ENCODE measurements around the gene SAE1. TPM values are rescaled to one million over a fixed set of nuclear protein-coding genes. Genes with fewer than 3 reads are reported as not detected.

The SAE1 gene
- polyA plus RNA-seq, 3 donors, result 28.3 to 54.2 (median 46.5) TPM

GRCh38 chr19:47257411-47258169, 127.0 kb downstream of the SAE1 start:
- H3K4me3 Mint-ChIP-seq, result peak overlapping the region; percentile 84 to 93
- WGBS (ENCODE audit: insufficient coverage), result 14% methylated on average over 25 of the region's 29 CpGs

GRCh38 chr19:47258434-47258833, 127.8 kb downstream of the SAE1 start:
- Histone ChIP-seq H4K20me1 (ENCODE audit: insufficient read depth, low read length) (peaks cover 40% of the 10 kb centered on the region), H3K9ac (ENCODE audit: insufficient read depth, low read length, poor library complexity, severe bottlenecking) (no peak overlapping the region), H3K36me3 (replicated peaks in 1 of 2; ENCODE audit: control insufficient read depth in 1 of 2, insufficient read depth in 2 of 2, low read length in 2 of 2) (peaks cover 41 to 49% of the 10 kb centered on the region in 2 donors), H3K79me2 (ENCODE audit: insufficient read depth, low read length) (peaks cover 18% of the 10 kb centered on the region), H3K4me1 (ENCODE audit: control insufficient read depth in 1 of 2, insufficient read depth in 2 of 2, low read length in 2 of 2) (peaks cover 15 to 19% of the 10 kb centered on the region in 2 donors), H3K27me3 (ENCODE audit: control insufficient read depth in 2 of 2, insufficient read depth in 2 of 2, low read length in 2 of 2) (no peaks in the 10 kb centered on the region), H3K9me3 (replicated peaks in 1 of 2; ENCODE audit: control insufficient read depth in 1 of 2, insufficient read depth in 1 of 2, low read length in 2 of 2) (no peaks in the 10 kb centered on the region), H3K27ac (ENCODE audit: low read depth in 1 of 2, low read length in 2 of 2) (no peak overlapping the region), H2AFZ (ENCODE audit: insufficient read depth, low read depth, low read length, poor library complexity, severe bottlenecking) (no peak overlapping the region), H3K4me3 (replicated peaks in 1 of 3; ENCODE audit: low read depth in 2 of 3, low read length in 3 of 3) (no peak overlapping the region), H3K4me2 (replicated peaks; ENCODE audit: extremely low read depth, low read length, poor library complexity, severe bottlenecking) (no peak overlapping the region)
- Mint-ChIP-seq H3K9me3 (peaks cover 0 to 2% (median 0%) of the 10 kb centered on the region in 7 donors), H3K4me3 (peak overlapping the region in 1 of 2 donors; percentile 93), H3K36me3 (peaks cover 43 to 51% of the 10 kb centered on the region in 2 donors), H3K4me1 (peaks cover 21% of the 10 kb centered on the region), H3K27me3 (ENCODE audit: low read depth in 3 of 3) (peaks cover 0 to 3% (median 0%) of the 10 kb centered on the region in 3 donors), H3K27ac (peak overlapping the region in 3 of 7 donors; percentile 38 to 99 (median 71))
- 95% methylated on average over 6 of the region's 9 CpGs for WGBS (ENCODE audit: insufficient coverage)
- intact Hi-C loops (cut with micrococcal nuclease), result no loop called here
- no peak for DNase-seq
- no peak for TF ChIP-seq CTCF (IDR thresholded peaks at IDR 0.05)

More at GRCh38 chr19:47257411-47258169, 127.0 kb downstream of the SAE1 start:
- Histone ChIP-seq H3K9ac (ENCODE audit: insufficient read depth, low read length, poor library complexity, severe bottlenecking) (peak overlapping the region; percentile 51), H3K27me3 (ENCODE audit: control insufficient read depth in 2 of 2, insufficient read depth in 2 of 2, low read length in 2 of 2) (no peaks in the 10 kb centered on the region), H3K79me2 (ENCODE audit: insufficient read depth, low read length) (peaks cover 18% of the 10 kb centered on the region), H3K36me3 (replicated peaks in 1 of 2; ENCODE audit: control insufficient read depth in 1 of 2, insufficient read depth in 2 of 2, low read length in 2 of 2) (peaks cover 35 to 42% of the 10 kb centered on the region in 2 donors), H3K4me1 (ENCODE audit: control insufficient read depth in 1 of 2, insufficient read depth in 2 of 2, low read length in 2 of 2) (peaks cover 15 to 19% of the 10 kb centered on the region in 2 donors), H3K4me2 (replicated peaks; ENCODE audit: extremely low read depth, low read length, poor library complexity, severe bottlenecking) (peak overlapping the region; percentile 91), H4K20me1 (ENCODE audit: insufficient read depth, low read length) (peaks cover 38% of the 10 kb centered on the region), H3K27ac (ENCODE audit: low read depth in 1 of 2, low read length in 2 of 2) (peak overlapping the region; percentile 72 to 83), H2AFZ (ENCODE audit: insufficient read depth, low read depth, low read length, poor library complexity, severe bottlenecking) (peak overlapping the region; percentile 50), H3K9me3 (replicated peaks in 1 of 2; ENCODE audit: control insufficient read depth in 1 of 2, insufficient read depth in 1 of 2, low read length in 2 of 2) (no peaks in the 10 kb centered on the region), H3K4me3 (replicated peaks in 1 of 3; ENCODE audit: low read depth in 2 of 3, low read length in 3 of 3) (peak overlapping the region; percentile 43 to 80 (median 58))
- DNase-seq, result no peak
- TF ChIP-seq CTCF (IDR thresholded peaks at IDR 0.05), result no peak
- Mint-ChIP-seq H3K36me3 (peaks cover 38 to 43% of the 10 kb centered on the region in 2 donors), H3K27ac (peak overlapping the region; percentile 89 to 99 (median 97)), H3K9me3 (peaks cover 0 to 2% (median 0%) of the 10 kb centered on the region in 7 donors), H3K4me1 (peaks cover 21% of the 10 kb centered on the region), H3K27me3 (ENCODE audit: low read depth in 3 of 3) (peaks cover 0 to 5% (median 0%) of the 10 kb centered on the region in 3 donors)
- intact Hi-C loops (cut with micrococcal nuclease), result loop anchor here (1.0 kb wide), 2 partner anchors 16 to 17 kb away; partner anchors contain the start of gene INAFM1 (in 1 of the 2)
